Neural crest cell (in vitro differentiated cells): ENCODE results near the gene KCNIP4. TPM values are rescaled to one million over a fixed set of nuclear protein-coding genes. Genes with fewer than 3 reads are reported as not detected.

Experiments used
- DNase-seq: peaks from one replicate; pipeline ENCODE4 v3.0.0; 2021; ENCODE audit warnings: low read depth, mixed read lengths, low spot score
- H3K27ac Mint-ChIP-seq: one replicate; pipeline ENCODE4 v1.8.0; 2021; ENCODE audit warnings: mild to moderate bottlenecking, mixed read lengths; ENCODE audit not compliant: unreplicated experiment
- H3K27me3 Mint-ChIP-seq: 2 replicates; pipeline ENCODE4 v1.8.0; 2021; ENCODE audit warnings: low read depth, mild to moderate bottlenecking, mixed read lengths
- H3K36me3 Mint-ChIP-seq: 2 replicates; pipeline ENCODE4 v1.8.0; 2021; ENCODE audit warnings: low read depth, mild to moderate bottlenecking, mixed read lengths
- H3K4me1 Mint-ChIP-seq: 2 replicates; pipeline ENCODE4 v1.8.0; 2021; ENCODE audit warnings: mixed read lengths
- H3K4me3 Mint-ChIP-seq: one replicate; pipeline ENCODE4 v1.8.0; 2021; ENCODE audit warnings: mild to moderate bottlenecking, mixed read lengths
- H3K9me3 Mint-ChIP-seq: 2 replicates; pipeline ENCODE4 v1.8.0; 2021; ENCODE audit warnings: mixed read lengths
- total RNA-seq: library from RNA; stranded (reverse); gene quantifications from 2 replicates; pipeline ENCODE4 v1.2.1, GENCODE V29; 2021
- TF ChIP-seq, protein P1 (sequence below): fragments of 200-600 bp; sonication (generic); conservative IDR thresholded peaks from 2 replicates; pipeline ENCODE4 v1.5.0; 2021; ENCODE audit warnings: antibody characterized with exemption, mild to moderate bottlenecking

The KCNIP4 gene
- total RNA-seq, 1 donor from 2014 or later: 0.33 TPM

DNA sequence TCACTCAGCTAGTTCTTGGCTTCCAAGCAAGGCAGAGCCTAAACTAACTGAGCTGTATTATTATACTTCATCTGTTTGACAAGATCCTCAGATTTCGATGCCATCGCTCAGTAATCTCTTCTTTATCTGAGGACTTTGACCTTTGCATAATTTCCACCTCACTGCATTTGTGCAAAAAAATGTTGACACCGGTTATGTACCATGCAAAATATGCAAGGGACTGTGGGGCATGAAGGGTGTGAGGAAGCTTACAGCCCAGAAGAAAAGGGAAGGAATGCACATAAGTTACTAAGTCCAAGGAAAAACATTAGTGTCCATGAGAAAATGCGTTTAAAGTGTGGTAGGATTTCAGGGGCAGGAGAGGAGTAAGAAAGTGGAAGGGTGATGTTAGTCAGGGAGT is 953.0 kb downstream of the KCNIP4 start:
- H3K4me3 Mint-ChIP-seq: no peak overlapping the region
- TF ChIP-seq, protein P1, sequence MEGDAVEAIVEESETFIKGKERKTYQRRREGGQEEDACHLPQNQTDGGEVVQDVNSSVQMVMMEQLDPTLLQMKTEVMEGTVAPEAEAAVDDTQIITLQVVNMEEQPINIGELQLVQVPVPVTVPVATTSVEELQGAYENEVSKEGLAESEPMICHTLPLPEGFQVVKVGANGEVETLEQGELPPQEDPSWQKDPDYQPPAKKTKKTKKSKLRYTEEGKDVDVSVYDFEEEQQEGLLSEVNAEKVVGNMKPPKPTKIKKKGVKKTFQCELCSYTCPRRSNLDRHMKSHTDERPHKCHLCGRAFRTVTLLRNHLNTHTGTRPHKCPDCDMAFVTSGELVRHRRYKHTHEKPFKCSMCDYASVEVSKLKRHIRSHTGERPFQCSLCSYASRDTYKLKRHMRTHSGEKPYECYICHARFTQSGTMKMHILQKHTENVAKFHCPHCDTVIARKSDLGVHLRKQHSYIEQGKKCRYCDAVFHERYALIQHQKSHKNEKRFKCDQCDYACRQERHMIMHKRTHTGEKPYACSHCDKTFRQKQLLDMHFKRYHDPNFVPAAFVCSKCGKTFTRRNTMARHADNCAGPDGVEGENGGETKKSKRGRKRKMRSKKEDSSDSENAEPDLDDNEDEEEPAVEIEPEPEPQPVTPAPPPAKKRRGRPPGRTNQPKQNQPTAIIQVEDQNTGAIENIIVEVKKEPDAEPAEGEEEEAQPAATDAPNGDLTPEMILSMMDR: no peak
- H3K4me1 Mint-ChIP-seq: no peaks in the 10 kb centered on the region
- no peaks in the 10 kb centered on the region for H3K27me3 Mint-ChIP-seq
- DNase-seq: no peak
- peaks cover 3% of the 10 kb centered on the region for H3K9me3 Mint-ChIP-seq
- H3K36me3 Mint-ChIP-seq: no peaks in the 10 kb centered on the region
- H3K27ac Mint-ChIP-seq: no peak overlapping the region

DNA sequence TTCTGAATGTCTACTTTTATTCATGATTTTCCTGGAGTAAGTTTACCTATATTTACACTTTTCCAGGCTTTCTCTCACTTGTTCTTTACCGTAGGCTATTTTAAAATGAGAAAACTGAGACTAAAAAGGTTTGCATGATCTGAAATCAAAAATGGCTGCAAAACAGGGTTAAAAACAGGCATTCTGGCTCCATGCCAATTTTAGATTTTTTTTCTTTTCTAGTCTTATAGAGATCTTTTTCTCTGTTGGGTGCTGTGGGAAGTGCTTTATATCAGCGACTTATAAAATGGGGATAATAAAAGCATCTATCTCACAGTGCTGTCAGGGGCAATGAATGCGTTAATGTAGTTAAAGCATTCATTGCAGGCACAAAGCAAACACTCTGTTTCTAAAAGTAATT is 953.6 kb downstream of the KCNIP4 start:
- Mint-ChIP-seq H3K27ac (no peak overlapping the region), H3K4me3 (no peak overlapping the region), H3K27me3 (no peaks in the 10 kb centered on the region), H3K36me3 (no peaks in the 10 kb centered on the region), H3K9me3 (peaks cover 3% of the 10 kb centered on the region), H3K4me1 (no peaks in the 10 kb centered on the region)
- no peak for DNase-seq
- TF ChIP-seq, protein P1: no peak

DNA sequence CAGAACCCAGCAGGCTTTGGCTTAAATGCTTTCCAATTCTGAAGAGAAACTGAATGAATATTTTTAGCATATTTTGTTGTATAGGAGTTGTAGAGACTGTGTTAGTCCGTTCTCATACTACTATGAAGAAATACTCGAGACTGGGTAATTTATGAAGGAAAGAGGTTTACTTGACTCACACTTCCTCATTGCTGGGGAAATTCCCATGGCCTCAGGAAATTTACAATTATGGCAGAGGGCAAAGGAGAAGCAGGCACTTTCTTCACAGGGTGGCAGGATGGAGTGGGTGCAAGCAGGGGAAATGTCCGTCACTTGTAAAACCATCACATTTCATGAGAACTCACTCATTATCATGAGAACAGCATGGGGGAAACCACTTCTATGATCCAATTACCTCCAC is 956.6 kb downstream of the KCNIP4 start:
- no peaks in the 10 kb centered on the region for H3K36me3 Mint-ChIP-seq
- no peak overlapping the region for H3K4me3 Mint-ChIP-seq
- H3K27ac Mint-ChIP-seq: no peak overlapping the region
- TF ChIP-seq, protein P1: no peak
- H3K9me3 Mint-ChIP-seq: peaks cover 3% of the 10 kb centered on the region
- H3K4me1 Mint-ChIP-seq: no peaks in the 10 kb centered on the region
- DNase-seq: no peak
- H3K27me3 Mint-ChIP-seq: no peaks in the 10 kb centered on the region

DNA sequence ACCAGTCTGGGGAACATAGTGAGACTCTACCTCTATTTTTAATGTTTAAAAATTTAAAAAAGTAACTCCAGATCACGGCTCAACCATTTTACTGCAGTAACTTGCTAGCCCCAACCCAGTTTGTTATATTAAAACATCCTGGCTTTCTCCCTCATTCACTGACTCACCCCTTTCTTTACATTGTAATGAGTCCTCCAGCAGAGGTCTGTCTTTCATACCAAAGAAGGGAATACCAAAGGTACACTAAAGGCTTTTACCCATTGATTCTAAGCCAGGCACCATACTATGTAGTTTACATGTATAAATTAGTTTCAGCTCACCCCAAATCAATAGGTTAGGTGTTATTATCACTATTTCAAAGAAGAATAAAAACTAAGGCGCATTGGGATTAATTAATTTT is 961.4 kb downstream of the KCNIP4 start:
- Mint-ChIP-seq H3K27me3 (peaks cover 44% of the 10 kb centered on the region), H3K36me3 (no peaks in the 10 kb centered on the region), H3K4me3 (no peak overlapping the region), H3K4me1 (peaks cover 11% of the 10 kb centered on the region), H3K9me3 (peaks cover 3% of the 10 kb centered on the region), H3K27ac (no peak overlapping the region)
- TF ChIP-seq, protein P1: no peak
- no peak for DNase-seq

DNA sequence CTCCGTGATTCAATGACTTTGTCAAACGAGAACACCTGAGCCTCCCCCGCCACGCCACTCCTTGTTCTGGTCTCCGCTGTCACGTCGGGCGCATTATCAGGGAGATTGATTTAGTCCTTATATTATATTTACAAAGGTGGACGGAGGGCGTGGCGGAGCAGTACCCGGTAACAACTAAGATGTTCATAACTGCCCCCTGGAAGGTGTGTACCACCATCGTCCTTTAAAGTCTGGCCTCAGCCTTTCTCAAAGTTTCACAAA is 964.1 kb downstream of the KCNIP4 start:
- peaks cover 46% of the 10 kb centered on the region for H3K27me3 Mint-ChIP-seq
- H3K4me3 Mint-ChIP-seq: no peak overlapping the region

More for the DNA sequence above, 964.1 kb downstream of the KCNIP4 start:
- no peak overlapping the region for H3K27ac Mint-ChIP-seq
- TF ChIP-seq, protein P1: no peak
- H3K4me1 Mint-ChIP-seq: peaks cover 11% of the 10 kb centered on the region
- no peaks in the 10 kb centered on the region for H3K36me3 Mint-ChIP-seq
- no peak for DNase-seq
- peaks cover 2% of the 10 kb centered on the region for H3K9me3 Mint-ChIP-seq
